Adipose tissue (tissue), 3 donors: Measurements from ENCODE around the gene CABLES1. TPM values are rescaled to one million over a fixed set of nuclear protein-coding genes. Genes with fewer than 3 reads are reported as not detected.

Experiments used
- H3K27ac ChIP-seq: one replicate; pipeline ENCODE4 v1.5.1; 2013; ENCODE audit warnings: low read depth, low read length
- WGBS, 3 donors: extraction: QIAGEN DNeasy Blood & Tissue Kit; methylation state at CpG; one replicate each; pipeline ENCODE4 v1.1.7; 2013; 5-methylcytosine and 5-hydroxymethylcytosine counted together
- polyA plus RNA-seq, 3 donors: library from polyadenylated mRNA; stranded (reverse); fragments of 200-250 nt; gene quantifications; one replicate each; pipeline ENCODE4 v1.2.3, GENCODE V29; 2013
- donor health status: healthy with polysubstance abuse.
- donor health status: Bipolar disorder and iron deficiency.
- donor health status: healthy.

CABLES1 gene
- polyA plus RNA-seq, 3 donors, result 5.8 to 25.3 (median 18.7) TPM

GRCh38 chr18:23136326-23137096 lies 1.2 kb downstream of the CABLES1 start:
- no peak overlapping the region for H3K27ac ChIP-seq
- 3 to 9% (median 4%) methylated on average over 70 to 72 of the region's 72 CpGs for WGBS, 3 donors

DNA sequence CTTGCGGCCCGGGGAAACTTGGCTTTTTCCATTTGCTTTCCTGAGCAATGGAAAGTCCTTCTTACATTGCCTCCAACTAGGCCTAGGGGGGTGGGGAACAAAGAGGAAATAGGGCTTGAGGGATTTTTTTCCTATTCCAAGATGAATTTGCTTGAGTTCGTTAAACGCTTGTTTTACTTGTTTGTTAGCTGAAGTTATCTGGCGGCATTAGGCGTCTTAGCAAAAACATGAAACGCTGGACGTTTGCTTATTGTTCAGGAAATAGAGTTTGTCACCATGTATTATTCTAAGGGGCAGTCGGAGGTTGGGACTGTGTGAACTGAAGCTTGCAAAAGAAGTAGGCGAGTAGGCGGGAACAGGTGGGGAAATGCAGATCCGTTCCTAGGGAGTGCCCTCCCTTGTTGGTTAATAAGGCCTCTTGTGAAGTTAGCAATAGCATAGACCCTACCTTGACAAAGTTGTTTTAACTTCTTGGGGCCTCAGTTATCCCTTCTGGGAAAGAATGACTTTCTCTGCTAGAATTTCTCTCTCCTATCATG lies 1.9 kb downstream of the CABLES1 start:
- 27 to 52% (median 29%) methylated on average over 12 of the region's 12 CpGs for WGBS, 3 donors
- H3K27ac ChIP-seq, result no peak overlapping the region

DNA sequence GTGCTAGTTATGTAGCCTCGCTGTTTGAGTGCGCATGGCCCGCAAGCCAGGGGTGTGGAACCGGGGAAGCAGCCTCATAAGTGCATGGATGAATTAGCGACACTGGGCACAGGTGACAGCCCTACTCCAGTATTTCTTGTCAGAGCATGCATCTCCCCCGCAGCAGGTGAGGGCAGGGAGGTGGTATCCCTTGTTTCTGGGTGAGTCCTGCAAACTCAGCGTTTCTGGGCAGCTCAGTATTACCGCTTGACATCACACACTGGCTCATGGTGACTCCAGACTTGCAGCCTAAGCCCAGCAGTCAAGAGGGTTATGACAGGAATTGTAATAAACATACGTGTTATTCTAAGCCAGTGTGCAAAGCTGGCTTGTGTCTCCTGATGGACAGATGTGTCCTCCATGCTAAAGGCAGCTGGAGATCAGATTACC lies 2.5 kb downstream of the CABLES1 start:
- 75 to 86% (median 78%) methylated on average over 9 of the region's 9 CpGs for WGBS, 3 donors
- no peak overlapping the region for H3K27ac ChIP-seq

DNA sequence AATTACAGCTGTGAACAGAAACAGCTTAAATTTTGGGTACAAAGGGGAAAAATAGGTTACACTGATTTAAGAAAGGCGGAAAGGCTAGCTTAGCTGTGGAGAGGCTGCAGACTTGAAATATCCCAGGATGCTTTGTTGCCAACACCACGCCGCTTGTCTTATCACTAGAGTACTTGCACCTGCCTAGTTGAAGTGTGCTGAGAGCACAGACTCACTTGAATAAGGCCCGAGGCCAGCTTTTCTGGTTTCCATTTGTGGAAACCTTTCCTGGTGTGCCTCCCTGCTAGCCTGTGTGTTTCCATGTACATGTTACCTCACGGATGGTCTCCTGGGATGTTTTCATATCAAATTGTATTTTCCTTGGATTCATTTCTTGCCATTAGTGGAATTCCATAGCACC lies 3.2 kb downstream of the CABLES1 start:
- 49 to 79% (median 79%) methylated on average over 5 of the region's 5 CpGs for WGBS, 3 donors
- H3K27ac ChIP-seq, result no peak overlapping the region

GRCh38 chr18:23141104-23141999 lies 6.1 kb downstream of the CABLES1 start:
- H3K27ac ChIP-seq, result no peak overlapping the region
- 33 to 61% (median 59%) methylated on average over 12 of the region's 12 CpGs for WGBS, 3 donors

DNA sequence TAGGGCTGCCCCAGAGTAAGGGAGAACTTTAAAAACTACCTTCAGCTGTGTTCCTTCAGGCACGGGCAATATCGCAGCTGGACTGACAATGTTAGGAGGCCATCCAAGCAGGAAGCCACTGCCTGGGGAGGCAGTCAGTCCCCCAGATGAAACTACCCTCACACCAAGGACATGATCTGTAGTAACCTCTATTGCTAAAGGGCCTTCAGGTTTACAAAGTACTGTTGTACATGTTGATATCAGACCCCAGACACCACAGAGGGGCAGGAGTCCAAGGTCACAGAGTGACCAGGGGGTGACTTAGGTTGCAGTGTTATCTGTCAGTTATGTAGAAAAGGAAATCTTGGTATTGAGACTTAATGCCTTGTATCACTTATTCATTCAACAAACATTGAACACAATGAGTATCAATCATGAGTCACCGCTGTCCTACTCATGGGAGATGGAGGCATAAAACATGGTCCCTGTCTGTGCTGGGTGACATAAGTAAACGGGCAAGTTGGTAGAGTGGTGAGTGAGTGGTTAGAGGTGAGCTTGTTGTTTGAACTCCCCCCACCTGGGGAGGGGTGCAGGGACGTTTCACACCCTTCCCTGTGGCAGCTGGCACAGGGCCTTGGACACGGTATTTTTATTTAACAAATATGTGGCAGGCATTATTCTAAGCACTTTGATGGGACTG lies 7.1 kb downstream of the CABLES1 start:
- WGBS, 3 donors, result 46 to 66% (median 63%) methylated on average over 6 of the region's 6 CpGs
- no peak overlapping the region for H3K27ac ChIP-seq

DNA sequence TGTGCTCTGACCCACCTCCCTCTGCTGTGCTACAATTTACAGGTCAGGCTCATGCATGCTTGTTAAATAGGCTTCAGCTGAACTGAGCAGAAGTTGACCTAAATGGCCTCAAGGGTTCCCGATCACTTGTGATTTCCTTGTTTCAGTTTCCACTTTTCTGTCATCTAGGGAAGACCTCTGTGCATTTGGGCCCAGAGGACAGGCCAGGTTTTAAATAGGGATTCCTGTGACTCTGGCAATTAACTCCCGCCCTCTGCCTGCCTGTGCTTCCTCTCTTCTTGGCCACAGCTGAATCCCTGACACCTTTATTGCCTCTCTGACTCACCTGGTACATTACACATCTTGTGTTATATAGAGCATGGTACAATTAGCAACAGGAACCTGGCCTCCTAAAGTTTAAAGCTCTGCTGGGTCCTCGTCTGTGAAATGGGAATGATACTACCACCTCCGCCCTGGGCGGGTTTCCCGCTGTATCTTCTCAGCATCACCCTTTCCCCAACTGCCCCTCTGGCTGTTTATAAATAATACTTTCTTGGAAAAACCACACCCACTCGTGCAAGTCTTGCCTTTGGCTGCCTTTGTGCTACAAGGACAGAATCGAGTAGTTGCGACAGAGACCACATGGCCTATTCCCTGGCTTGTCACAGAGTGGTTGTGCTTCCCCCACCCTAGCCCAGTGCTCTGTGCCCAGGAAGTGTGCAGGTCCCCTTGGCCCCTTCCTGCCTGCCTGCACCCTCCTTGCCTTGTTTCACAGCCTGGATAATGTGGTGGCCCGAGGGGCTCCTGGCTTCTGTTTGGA lies 7.9 kb downstream of the CABLES1 start:
- H3K27ac ChIP-seq, result peak overlapping the region; percentile 34
- WGBS, 3 donors, result 35 to 64% (median 46%) methylated on average over 10 of the region's 10 CpGs

DNA sequence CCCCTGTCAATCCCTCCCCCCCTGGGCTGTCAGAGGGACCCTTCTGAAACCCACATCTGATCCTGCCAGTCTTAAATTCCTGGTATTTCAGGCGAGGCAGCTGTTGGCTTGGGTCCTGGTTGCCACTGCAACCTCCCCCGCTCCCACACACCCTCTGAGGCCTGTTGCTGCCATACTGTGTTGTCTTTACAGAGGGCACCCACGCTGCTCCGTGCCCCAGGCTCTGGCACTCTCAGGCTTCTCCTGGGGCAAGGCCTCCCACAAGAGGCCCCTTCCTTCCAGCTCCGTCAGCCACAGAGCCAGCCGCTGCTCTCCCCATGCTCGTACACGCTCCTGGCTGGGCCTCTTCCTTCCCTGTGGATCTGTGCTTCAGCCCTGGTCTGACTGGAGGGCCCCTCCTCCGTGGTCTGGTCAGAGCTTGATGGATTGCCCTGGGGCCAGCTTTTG lies 8.6 kb downstream of the CABLES1 start:
- H3K27ac ChIP-seq, result no peak overlapping the region
- 29 to 53% (median 29%) methylated on average over 9 of the region's 9 CpGs for WGBS, 3 donors

DNA sequence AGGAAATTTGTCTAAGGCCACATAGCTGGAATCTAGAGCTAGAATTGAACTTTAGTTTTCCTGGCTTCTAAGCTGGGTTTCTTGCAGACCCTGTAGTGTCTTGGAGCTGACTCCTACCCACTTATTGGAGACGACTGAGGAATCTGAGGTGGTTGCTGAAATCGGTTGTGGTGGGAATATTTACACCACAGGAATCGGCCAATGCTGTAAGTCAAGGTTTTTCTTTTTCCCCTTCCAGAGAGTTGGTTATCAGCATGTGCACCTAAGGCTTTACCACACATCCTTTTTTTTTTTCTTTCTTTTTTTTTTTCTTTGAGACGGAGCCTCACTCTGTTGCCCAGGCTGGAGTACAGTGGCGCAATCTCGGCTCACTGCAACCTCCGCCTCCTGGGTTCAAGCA lies 9.4 kb downstream of the CABLES1 start:
- WGBS, 3 donors, result 67 to 93% (median 68%) methylated on average over 5 to 7 of the region's 7 CpGs
- H3K27ac ChIP-seq, result no peak overlapping the region

DNA sequence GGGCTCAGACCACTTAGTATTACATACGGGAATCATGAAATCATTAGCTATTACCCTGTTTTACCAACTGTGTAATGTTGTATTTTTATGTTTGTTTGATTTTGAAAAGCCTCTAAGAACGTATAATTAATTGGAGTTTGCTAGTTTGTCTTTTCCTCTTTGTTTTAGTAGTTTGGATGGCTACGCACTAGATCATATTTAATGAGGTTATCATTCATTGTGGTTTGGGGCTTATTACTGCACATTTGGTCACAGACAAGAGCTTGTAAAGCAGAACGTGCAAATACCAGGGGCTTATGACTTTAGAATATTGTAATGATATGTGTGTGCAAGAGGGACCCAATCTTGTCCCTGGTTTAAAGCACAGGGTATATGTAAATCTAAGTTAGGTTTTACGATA lies 10.3 kb downstream of the CABLES1 start:
- 76 to 87% (median 79%) methylated on average over 5 of the region's 5 CpGs for WGBS, 3 donors
- no peak overlapping the region for H3K27ac ChIP-seq

- WGBS, 3 donors, result 55 to 80% (median 76%) methylated on average over 11 of the region's 11 CpGs
- H3K27ac ChIP-seq, result no peak overlapping the region
These were observed 11.7 kb downstream of the CABLES1 start for GRCh38 chr18:23146861-23147469.

DNA sequence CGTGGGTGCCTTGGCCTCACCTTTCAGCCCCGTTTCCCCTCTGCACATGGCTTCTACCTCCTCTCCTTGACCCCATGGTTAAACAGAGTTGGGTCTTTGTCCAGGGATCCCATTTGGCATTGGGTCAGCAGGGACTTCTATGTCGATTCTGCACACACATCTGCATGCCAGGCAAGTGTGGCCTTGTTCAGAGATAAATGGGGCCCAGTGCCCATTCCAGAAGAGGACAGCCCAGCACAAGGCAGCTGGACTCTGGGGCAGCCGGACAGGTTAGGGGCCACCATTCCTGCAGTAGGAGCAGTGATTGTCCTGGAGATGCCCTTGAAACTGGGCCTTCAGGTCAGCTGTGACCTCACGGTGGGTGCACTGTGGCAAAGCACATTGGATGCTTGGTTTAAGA lies 13.1 kb downstream of the CABLES1 start:
- WGBS, 3 donors, result 81 to 95% (median 91%) methylated on average over 5 of the region's 5 CpGs
- H3K27ac ChIP-seq, result no peak overlapping the region

GRCh38 chr18:23149570-23149969 lies 14.3 kb downstream of the CABLES1 start:
- WGBS, 3 donors, result 92 to 95% (median 93%) methylated on average over 10 of the region's 10 CpGs
- H3K27ac ChIP-seq, result no peak overlapping the region

- WGBS, 3 donors, result 93 to 99% (median 95%) methylated on average over 11 of the region's 11 CpGs
- no peak overlapping the region for H3K27ac ChIP-seq
These were observed 16.3 kb downstream of the CABLES1 start for GRCh38 chr18:23151414-23152099.

DNA sequence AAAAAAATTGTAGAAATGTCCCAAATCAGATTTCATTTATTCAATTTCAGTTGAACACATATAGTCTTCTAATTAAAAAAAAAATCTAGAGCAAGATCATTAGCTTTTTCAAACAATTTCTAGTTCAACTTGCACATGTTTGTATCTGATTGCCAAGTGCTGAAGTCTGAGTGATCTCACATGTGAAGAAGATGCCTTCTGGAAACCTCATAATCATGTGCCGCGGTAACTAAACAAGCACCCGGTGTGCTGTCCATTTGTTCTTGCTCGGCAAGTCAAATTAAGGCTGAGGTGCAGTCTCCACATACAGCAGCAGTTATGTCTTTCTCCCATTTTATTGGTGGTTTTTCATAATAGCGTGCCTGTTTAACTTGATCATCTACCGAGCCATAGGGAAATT lies 18.7 kb downstream of the CABLES1 start:
- WGBS, 3 donors, result 92 to 96% (median 92%) methylated on average over 6 of the region's 6 CpGs
- no peak overlapping the region for H3K27ac ChIP-seq

GRCh38 chr18:23154823-23155500 lies 19.7 kb downstream of the CABLES1 start:
- no peak overlapping the region for H3K27ac ChIP-seq
- 73 to 85% (median 79%) methylated on average over 5 of the region's 5 CpGs for WGBS, 3 donors
